A549 (cell line): ENCODE measurements around the gene CD40LG.

ENCODE experiments used
- CTCF ChIP-seq: fragments of >200 bp; sonication (Bioruptor Twin); formaldehyde crosslinking; IDR thresholded peaks from 3 replicates; pipeline ENCODE4 v1.5.1; 2016
- JUN ChIP-seq, 2 experiments: fragments of >200 bp; sonication (Bioruptor Twin); formaldehyde crosslinking; IDR thresholded peaks; 2 replicates in 1 of 2; 3 replicates in 1 of 2; pipeline ENCODE4 v1.6.1; 2016 to 2017
- REST ChIP-seq: fragments of 200-600 bp; sonication (generic); IDR thresholded peaks from 2 replicates; pipeline ENCODE4 v1.6.1; 2016; ENCODE audit warnings: antibody characterized with exemption, mild to moderate bottlenecking, moderate library complexity
- RFX5 ChIP-seq: fragments of 450-650 bp; IDR thresholded peaks from 2 replicates; pipeline ENCODE4 v1.7.1; 2014; ENCODE audit warnings: antibody characterized with exemption, mild to moderate bottlenecking, moderate library complexity

- TF ChIP-seq CTCF (no peak), JUN (IDR thresholded peaks at IDR 0.05) (no peak), REST (no peak), RFX5 (no peak)
These were observed 43.3 kb downstream of the CD40LG start for GRCh38 chrX:136691028-136691809.
